Effector CD8-positive, alpha-beta T cell (primary cell): ENCODE data around the gene EDC4.
"Not testable (repeated sequence)": the region's sequence is repeated elsewhere in the genome, so short reads cannot be mapped to it uniquely, and the experiment has no call there.

Experiments
- DNase-seq: peaks from one replicate; lab custom pipeline; 2025; lab: John Stamatoyannopoulos, UW
- total RNA-seq, 4 experiments: gene quantifications; one replicate each; lab custom pipeline; 2026; lab: John Stamatoyannopoulos, UW

The EDC4 gene, protein sequence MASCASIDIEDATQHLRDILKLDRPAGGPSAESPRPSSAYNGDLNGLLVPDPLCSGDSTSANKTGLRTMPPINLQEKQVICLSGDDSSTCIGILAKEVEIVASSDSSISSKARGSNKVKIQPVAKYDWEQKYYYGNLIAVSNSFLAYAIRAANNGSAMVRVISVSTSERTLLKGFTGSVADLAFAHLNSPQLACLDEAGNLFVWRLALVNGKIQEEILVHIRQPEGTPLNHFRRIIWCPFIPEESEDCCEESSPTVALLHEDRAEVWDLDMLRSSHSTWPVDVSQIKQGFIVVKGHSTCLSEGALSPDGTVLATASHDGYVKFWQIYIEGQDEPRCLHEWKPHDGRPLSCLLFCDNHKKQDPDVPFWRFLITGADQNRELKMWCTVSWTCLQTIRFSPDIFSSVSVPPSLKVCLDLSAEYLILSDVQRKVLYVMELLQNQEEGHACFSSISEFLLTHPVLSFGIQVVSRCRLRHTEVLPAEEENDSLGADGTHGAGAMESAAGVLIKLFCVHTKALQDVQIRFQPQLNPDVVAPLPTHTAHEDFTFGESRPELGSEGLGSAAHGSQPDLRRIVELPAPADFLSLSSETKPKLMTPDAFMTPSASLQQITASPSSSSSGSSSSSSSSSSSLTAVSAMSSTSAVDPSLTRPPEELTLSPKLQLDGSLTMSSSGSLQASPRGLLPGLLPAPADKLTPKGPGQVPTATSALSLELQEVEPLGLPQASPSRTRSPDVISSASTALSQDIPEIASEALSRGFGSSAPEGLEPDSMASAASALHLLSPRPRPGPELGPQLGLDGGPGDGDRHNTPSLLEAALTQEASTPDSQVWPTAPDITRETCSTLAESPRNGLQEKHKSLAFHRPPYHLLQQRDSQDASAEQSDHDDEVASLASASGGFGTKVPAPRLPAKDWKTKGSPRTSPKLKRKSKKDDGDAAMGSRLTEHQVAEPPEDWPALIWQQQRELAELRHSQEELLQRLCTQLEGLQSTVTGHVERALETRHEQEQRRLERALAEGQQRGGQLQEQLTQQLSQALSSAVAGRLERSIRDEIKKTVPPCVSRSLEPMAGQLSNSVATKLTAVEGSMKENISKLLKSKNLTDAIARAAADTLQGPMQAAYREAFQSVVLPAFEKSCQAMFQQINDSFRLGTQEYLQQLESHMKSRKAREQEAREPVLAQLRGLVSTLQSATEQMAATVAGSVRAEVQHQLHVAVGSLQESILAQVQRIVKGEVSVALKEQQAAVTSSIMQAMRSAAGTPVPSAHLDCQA (N-terminal part only)
- total RNA-seq: 118 to 164 (median 160) reads per million in 4 experiments

- peak; percentile 79 for DNase-seq
These were observed at the start of gene EDC4 for GRCh38 chr16:67872631-67873434. Gene EDC4 (plus strand): TSS chr16:67873052. CDS start chr16:67873262, 210 bp downstream.

GRCh38 chr16:67825119-67825518, 47.7 kb upstream of the EDC4 start:
- no peak for DNase-seq

DNA sequence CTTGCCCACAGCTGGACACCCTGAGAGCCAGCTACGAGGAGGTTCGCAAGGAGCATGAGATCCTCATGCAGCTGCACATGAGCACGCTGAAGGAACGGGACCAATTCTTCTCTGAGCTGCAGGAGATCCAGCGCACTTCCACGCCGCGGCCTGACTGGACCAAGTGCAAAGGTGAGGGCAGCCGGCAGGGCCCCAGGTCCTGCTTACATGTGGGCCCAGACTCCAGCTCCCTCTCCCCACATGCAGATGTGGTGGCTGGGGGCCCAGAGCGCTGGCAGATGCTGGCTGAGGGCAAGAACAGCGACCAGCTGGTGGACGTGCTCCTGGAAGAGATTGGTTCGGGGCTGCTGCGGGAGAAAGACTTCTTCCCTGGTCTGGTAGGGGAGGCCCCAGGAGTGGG, 46.9 kb upstream of the EDC4 start:
- no peak for DNase-seq

DNA sequence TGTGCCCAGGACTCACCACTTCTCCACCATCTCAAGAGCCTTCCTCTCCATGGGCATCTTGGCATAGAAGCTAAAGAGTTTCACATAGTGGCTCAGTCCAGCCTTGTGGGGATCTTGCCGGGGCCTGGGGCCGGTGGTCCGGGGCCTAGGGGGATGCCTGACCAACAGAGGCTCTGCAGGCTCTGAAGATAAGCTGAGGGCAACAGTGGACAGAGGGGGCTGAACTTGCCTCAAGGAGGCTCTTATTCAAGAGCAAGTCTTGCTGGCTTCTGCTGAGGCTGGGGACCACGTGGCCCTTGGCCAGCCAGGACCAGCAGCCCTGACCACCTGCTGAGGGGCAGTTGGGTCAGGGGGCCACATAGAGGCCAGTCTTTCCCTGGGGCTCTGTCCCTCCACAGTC, 44.2 kb upstream of the EDC4 start:
- DNase-seq: no peak

- DNase-seq: no peak
These were observed 39.8 kb upstream of the EDC4 start for GRCh38 chr16:67833030-67833414.

- peak; percentile 88 for DNase-seq
These were observed 39.2 kb upstream of the EDC4 start for GRCh38 chr16:67833415-67834241.

DNA sequence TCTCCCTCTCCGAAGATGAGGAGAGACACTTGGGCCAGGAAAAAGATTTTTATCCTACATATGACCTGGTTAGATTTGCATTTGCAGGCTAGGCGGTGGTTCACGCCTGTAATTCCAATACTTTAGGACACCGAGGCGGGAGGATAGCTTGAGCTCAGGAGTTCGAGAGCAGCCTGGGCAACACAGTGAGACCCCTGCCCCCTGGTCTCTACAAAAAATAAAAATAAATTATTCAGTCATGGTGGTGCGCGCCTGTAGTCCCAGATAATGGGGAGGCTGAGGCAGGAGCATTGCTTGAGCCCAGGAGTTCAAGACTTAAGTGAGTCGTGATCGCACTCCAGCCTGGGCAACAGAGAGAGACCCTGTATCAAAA, 38.6 kb upstream of the EDC4 start:
- no peak for DNase-seq

- not testable (repeated sequence) for DNase-seq
These were observed 35.7 kb upstream of the EDC4 start for GRCh38 chr16:67837190-67837589.

DNA sequence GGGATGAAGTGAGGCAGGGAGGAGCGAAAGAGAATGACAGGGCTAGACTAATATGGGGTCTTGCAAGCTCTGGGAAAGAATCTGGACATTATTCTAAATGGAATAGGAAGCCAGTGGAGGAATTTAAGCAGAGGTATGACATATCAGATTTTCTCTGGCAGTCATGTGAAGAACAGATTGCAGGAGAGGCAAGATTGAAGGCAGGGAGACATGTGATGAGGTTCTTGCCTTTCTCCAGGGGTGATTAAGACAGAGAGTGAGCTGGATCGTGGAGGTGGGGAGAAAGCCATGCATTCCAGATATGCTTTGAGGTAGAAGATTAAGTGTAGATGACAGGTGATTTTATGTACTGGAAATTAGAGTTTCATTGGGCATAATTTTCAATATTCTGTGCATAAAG, 35.0 kb upstream of the EDC4 start:
- no peak for DNase-seq

DNA sequence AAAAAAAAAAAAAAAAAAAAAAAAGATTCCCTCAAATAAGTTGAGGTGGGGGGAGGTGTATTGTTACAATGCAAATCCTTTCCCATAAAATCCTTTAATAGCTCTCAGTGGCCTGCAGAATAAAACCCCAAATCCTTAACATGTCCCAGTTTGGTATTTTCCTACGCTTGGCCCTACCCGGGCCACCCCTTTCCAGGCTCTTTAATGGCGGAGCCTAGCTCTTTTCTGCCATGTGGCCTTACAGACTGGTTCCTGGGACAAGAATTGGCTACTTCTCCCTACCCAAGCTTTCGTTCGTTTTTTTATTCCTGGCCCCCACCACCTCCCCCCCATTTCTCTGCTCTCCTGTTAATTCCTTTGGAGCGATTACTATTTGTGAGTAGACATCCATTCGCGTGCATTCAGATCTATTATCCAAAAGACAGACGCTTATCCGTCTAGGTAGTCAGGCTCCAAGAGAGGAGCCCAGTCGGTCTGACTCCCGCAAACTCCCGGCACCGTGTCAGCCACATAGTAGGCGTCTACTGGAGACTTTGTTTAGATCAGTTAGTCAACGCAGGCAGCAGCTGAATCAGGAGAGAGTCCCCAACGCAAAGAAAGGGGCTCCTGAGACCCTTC, 31.5 kb upstream of the EDC4 start:
- no peak for DNase-seq

DNA sequence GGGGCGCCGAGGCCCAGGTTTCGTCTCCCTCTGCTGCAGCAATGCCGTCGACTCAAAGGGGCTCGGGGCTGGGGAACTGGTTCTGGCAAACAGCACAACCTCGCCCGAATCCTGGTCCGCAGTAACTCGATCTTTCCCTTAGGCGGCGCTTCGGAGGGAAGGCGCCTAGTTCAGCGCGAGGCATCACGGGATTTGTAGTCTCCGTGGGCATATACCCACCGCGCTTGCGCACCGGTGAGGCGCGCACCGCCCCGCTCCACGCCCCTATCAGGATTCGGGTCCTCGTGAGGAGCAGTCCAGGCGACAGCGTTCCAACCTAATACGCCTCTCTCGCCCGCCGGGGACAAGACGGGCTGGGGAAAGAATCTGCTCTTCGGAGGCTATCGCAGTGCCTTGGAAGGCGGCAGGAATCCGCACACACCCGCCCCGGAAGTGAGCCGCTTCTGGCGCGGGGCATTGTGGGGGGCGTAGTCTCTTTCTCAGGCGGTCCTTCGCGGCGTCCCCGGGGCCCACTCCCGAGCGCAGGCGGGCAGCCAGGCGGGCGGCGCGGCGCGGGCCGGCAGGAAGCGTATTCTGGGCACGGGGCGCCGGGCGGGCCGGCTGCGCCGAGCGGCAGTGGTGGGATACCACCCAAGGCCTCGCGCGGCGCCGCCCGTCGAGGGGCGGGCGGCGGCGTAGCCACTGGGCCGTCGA, 30.9 kb upstream of the EDC4 start, which contains the start of gene THAP11:
THAP11 (plus strand) TSS at position 505 of the 693 bp plus-strand sequence. CDS start 235 bp downstream, outside the sequence.
- peak; percentile 92 for DNase-seq

DNA sequence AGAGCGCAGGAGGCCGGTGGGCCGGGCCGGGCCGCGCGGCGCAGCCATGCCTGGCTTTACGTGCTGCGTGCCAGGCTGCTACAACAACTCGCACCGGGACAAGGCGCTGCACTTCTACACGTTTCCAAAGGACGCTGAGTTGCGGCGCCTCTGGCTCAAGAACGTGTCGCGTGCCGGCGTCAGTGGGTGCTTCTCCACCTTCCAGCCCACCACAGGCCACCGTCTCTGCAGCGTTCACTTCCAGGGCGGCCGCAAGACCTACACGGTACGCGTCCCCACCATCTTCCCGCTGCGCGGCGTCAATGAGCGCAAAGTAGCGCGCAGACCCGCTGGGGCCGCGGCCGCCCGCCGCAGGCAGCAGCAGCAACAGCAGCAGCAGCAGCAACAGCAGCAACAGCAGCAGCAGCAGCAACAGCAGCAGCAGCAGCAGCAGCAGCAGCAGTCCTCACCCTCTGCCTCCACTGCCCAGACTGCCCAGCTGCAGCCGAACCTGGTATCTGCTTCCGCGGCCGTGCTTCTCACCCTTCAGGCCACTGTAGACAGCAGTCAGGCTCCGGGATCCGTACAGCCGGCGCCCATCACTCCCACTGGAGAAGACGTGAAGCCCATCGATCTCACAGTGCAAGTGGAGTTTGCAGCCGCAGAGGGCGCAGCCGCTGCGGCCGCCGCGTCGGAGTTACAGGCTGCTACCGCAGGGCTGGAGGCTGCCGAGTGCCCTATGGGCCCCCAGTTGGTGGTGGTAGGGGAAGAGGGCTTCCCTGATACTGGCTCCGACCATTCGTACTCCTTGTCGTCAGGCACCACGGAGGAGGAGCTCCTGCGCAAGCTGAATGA, 30.1 kb upstream of the EDC4 start:
- DNase-seq: peak; percentile 48

- no peak for DNase-seq
These were observed 29.5 kb upstream of the EDC4 start for GRCh38 chr16:67843343-67843765.

DNA sequence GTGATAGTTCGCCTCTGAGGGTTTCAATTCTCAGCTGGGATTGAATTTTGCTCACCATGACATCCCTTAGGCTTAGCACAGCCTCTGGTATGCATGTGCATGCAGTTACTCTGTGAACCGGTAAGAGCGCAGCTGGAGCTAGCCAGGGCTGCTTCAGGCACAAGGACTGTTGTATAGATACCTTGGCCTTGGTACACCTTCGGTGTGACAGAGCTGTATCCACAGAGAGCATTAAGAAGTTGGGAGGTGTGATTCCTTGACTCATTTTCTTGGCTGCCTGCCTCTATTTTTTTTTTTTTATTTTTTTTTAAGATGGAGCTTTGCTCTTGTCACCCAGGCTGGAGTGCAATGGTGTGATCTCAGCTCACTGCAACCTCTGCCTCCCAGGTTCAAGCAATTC, 28.4 kb upstream of the EDC4 start:
- DNase-seq: no peak

- DNase-seq: no peak
These were observed 27.4 kb upstream of the EDC4 start for GRCh38 chr16:67845291-67846062.

DNA sequence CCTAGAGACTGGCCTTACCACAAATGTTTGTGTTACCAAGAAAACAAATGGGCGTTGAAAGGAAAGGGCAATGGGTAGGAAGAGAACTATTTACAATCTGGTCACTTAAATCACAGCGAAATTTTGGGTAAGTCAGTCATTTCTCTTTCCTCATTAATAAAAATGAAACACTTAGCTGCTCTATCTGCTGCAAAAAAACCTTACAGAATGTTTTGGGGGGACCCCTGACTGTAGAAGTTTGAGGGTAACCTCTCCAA, 26.9 kb upstream of the EDC4 start:
- DNase-seq: no peak

- DNase-seq: peak; percentile 90
These were observed 26.4 kb upstream of the EDC4 start, which contains the start of gene NUTF2 for GRCh38 chr16:67846320-67847063. Gene NUTF2 (plus strand): TSS chr16:67846933. CDS start chr16:67865131, 18,198 bp downstream.
